Bronchial epithelial cell (primary cell): Measurements from ENCODE around the gene PIEZO2. TPM values are rescaled to one million over a fixed set of nuclear protein-coding genes. Genes with fewer than 3 reads are reported as not detected.

ENCODE experiments used
- DNase-seq: peaks from one replicate; pipeline ENCODE4 v3.0.0-alpha.2; 2010; ENCODE audit warnings: low read depth
- FAIRE-seq: peaks from 2 replicates; lab custom pipeline; 2011; peaks lifted over from hg19 to GRCh38; lab: Jason Lieb, UNC
- H3K27me3 ChIP-seq: 2 replicates; pipeline ENCODE4 v1.5.1; 2011; ENCODE audit warnings: low read length; ENCODE audit not compliant: control insufficient read depth, insufficient read depth
- H3K36me3 ChIP-seq: 2 replicates; pipeline ENCODE4 v1.5.1; 2011; ENCODE audit warnings: low read length; ENCODE audit not compliant: control insufficient read depth, insufficient read depth
- H3K4me3 ChIP-seq: 2 replicates; pipeline ENCODE4 v1.5.1; 2011; ENCODE audit warnings: mild to moderate bottlenecking, low read depth, low read length, control low read depth
- total RNA-seq: library from RNA; depleted of rRNA; stranded (reverse); fragments of >200 nt; gene quantifications from 2 replicates; pipeline ENCODE4 v1.2.1, GENCODE V29; 2014
- TF ChIP-seq, protein P1 (sequence below): IDR thresholded peaks from 2 replicates; pipeline ENCODE4 v1.5.1; 2011; ENCODE audit warnings: mild to moderate bottlenecking, moderate library complexity, low read length, control low read depth, inconsistent platforms; ENCODE audit not compliant: insufficient read depth, severe bottlenecking

The PIEZO2 gene
- total RNA-seq, 1 donor from 2014 or later, result 1.3 TPM

DNA sequence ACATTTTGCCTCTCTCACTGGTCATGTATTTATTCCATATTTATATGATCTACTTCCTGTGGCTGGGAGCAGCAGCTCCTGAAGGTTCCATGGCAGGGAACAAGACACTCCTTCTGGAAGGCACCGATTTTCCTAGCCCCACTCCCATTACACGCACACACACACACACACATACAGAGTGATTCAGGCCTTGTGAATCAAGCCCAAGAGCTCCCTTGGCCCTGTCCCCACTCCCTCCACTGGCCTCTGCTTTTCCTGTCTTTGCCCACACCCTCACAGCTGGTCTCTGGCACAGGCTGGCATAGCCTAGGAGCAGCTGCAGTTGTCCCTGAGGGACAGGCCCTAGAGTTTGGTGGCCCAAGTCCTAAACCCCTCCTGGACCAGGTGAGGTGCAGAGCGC, 421.9 kb downstream of the PIEZO2 start:
- TF ChIP-seq, protein P1, sequence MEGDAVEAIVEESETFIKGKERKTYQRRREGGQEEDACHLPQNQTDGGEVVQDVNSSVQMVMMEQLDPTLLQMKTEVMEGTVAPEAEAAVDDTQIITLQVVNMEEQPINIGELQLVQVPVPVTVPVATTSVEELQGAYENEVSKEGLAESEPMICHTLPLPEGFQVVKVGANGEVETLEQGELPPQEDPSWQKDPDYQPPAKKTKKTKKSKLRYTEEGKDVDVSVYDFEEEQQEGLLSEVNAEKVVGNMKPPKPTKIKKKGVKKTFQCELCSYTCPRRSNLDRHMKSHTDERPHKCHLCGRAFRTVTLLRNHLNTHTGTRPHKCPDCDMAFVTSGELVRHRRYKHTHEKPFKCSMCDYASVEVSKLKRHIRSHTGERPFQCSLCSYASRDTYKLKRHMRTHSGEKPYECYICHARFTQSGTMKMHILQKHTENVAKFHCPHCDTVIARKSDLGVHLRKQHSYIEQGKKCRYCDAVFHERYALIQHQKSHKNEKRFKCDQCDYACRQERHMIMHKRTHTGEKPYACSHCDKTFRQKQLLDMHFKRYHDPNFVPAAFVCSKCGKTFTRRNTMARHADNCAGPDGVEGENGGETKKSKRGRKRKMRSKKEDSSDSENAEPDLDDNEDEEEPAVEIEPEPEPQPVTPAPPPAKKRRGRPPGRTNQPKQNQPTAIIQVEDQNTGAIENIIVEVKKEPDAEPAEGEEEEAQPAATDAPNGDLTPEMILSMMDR, result no peak
- Histone ChIP-seq H3K4me3 (no peak overlapping the region), H3K36me3 (no peaks in the 10 kb centered on the region), H3K27me3 (no peaks in the 10 kb centered on the region)
- DNase-seq (no peak), FAIRE-seq (no peak)

DNA sequence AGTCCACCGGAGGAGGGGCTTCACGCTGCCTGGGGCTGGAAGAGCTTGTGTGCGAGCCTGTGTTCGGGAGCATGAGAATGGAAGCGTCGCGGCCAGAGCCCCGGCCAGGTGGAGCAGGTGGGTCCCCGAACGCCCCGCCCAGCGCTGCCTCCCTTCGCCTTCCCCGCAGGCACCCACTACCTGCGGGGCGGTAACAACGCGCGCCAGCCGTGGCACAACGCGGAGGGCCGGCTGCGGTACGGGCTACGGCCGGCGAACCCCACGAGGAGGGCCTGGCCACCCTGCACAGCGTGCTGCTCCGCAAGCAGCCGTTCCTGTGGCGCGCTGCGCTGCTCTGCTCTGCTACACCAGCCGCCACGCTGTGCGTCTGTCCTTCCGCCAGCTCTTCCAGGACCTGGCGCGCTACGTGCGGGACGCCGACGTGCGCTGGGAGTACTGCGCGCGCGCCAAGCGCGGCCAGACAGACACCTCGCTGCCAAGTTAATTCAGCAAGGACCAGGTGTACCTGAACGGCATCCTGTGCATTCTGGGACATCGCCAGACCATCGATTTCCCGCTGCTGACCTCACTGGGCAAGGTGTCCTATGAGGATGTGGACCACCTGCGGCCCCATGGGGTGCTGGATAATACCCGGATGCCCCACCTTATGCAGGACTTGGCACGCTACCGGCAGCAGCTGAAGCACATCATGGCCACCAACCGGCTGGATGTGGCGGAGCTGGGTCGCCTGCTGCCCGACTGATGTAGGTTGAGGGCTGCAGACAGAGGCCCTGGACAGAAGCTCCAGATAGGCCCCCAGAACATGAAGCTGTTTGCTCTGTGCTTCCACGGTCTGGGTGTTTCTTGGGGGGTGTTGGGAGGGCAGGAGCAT, 422.9 kb downstream of the PIEZO2 start:
- Histone ChIP-seq H3K4me3 (peak overlapping the region; percentile 45), H3K27me3 (no peaks in the 10 kb centered on the region), H3K36me3 (no peaks in the 10 kb centered on the region)
- TF ChIP-seq, protein P1, result no peak
- DNase-seq (peak; percentile 46), FAIRE-seq (no peak)

DNA sequence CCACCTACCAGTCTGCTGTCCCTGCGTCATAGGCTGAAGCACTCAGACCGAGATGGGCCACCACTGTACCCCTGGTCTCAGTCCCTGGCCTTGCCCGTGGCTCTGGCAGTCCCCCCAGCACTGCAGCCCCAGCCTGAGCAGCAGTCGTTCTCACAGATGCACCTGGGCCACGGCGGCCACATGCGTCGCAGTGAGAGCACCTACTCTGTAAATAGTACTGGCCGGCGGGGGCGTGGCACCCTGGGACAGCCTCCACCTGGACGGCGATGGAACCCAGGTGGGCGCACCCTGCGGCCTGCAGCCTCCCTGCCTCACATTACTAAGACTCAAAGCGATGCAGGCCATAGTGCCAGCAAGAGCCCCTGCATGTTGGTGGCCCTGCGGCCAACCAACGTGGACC, 424.7 kb downstream of the PIEZO2 start:
- H3K27me3 ChIP-seq, result no peaks in the 10 kb centered on the region
- TF ChIP-seq, protein P1, result no peak
- FAIRE-seq, result no peak

DNA sequence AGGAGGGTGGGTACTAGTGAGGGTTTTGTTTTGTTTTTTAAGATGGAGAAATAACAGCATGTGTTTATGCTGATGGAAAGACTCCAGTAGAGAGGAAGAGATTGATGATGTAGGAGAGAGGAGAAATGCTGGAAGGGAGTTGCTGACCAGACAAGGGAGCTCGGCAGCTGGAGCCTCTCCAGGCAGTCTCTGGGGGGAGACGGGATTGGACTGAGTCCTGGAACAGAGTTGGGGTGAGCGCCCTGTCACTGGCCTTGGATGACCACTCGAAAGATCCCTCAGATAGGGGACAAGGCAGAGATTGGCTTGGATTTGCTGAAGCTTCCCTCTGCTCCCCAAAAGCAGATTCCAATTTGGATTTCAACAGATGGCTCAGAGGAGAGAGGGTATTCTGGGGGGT, 425.9 kb downstream of the PIEZO2 start:
- DNase-seq (no peak), FAIRE-seq (no peak)
- no peaks in the 10 kb centered on the region for H3K27me3 ChIP-seq
- no peak overlapping the region for H3K4me3 ChIP-seq
- TF ChIP-seq, protein P1, result no peak
- no peaks in the 10 kb centered on the region for H3K36me3 ChIP-seq

More for the DNA sequence above, 424.7 kb downstream of the PIEZO2 start:
- Histone ChIP-seq H3K4me3 (no peak overlapping the region), H3K36me3 (no peaks in the 10 kb centered on the region)
- no peak for DNase-seq

DNA sequence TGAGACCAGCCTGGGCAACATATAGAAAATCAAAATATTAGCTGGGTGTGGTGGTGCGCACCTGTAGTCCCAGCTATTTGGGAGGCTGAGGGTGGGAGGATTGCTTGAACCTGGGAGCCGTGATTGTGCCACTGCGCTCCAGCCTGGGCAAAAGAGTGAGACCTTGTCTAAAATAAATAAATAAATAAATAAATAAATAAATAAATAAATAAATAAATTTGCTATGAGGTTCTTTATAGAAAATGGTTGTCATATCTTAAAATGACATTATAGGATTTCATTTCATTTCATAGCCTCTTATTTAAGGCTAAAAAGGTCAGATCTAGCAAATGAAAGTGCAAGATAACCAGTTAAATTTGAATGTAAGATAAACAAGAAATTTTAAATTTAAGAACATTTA, 430.6 kb downstream of the PIEZO2 start:
- no peak for FAIRE-seq
- Histone ChIP-seq H3K4me3 (no peak overlapping the region), H3K27me3 (no peaks in the 10 kb centered on the region), H3K36me3 (no peaks in the 10 kb centered on the region)
- no peak for DNase-seq
- TF ChIP-seq, protein P1, result no peak
